Fibroblast of skin of right quadriceps (primary cell): ENCODE data around the gene GPR35.

ENCODE experiments used
- DNase-seq: peaks from one replicate; pipeline ENCODE4 v3.0.0-alpha.2; 2013

Gene GPR35

DNA sequence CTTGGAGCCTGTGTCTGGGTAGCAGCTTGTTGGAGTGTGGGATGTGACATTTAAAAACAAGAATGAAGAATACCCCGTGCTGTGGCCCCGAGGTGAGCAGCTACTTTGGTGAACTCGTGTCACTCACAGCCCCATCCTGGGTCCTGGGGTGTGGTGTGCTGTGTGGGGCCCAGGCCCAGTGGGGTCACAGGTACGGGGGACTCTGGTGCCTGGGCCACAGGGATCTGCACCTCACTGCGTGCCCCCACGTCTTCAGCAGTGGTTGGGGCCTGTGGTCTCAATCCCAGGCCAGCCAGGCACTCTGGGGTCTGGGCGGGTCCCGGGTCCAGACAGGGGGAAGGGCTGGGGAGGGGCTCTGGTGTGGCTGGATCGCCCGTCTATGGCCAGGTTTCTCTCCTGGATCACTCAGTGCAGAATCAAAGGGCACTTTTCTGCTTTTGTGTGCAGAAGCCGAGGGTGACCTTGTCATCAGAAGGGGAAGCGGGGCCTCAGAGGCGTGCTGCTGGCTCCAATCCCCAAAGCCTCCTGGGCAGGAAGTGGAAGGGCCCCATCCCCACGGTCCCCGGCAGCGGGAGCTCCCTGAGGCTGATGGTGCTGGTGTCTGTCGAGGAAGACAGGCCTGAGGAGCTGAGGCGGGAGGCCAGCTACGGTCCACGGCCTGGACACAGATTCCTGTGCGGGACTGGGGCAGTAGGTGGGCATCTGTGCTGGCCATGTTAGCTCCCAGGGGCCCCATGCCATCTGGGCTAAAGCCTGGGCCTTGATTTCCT is 1.4 kb downstream of the GPR35 start:
- DNase-seq = no peak

DNA sequence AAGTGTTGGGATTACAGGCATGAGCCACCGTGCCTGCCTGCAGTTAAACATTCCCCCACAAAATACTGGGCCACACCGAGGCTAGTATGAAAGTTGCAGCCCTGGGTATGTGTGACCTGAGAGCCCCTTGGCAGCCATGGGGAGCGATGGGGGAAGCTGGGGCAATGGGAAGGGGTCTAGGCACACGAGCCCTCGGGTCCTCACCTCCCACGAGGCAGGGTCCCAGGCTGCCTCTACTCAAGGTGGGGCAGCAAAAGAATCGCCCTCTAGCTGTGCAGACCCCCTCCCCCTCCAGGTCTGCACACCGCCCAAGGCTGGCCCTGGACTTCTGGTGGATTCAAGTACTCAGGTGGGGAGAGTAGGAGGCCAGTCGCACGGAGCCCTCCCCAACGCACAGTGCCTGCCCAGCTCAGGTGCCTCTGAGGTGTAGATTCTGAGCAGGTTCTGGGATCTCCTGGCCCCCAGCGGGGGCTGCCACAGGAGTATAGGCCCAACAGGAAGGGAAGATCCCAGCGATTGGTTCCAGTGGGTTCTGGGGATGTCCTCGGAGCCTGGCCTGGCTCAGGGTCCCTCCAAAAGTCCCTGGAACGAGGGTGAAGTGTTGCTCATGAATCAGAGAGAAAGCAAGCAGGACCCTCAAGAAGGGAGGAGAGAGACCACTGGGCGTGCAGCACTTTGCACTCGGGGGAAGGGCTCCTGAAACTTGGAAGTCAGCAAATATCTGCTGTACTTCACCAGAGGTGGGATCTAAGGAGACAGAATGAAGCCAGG is 2.6 kb downstream of the GPR35 start:
- no peak for DNase-seq

DNA sequence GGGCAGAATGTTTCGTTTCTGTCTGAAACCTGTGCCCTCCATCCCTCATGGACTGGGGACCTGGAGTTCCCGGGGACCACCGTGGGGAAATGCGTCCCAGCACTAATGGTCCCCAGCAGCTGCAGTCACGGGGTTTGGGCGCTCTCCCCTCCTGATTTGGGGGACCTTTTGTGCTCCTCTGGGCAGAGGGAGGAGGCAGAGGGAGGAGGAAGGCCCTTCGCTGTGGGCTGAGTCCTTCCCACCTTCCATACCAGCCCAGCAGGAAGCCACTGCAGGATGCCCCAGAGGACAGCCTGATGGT is 3.2 kb downstream of the GPR35 start:
- no peak for DNase-seq

DNA sequence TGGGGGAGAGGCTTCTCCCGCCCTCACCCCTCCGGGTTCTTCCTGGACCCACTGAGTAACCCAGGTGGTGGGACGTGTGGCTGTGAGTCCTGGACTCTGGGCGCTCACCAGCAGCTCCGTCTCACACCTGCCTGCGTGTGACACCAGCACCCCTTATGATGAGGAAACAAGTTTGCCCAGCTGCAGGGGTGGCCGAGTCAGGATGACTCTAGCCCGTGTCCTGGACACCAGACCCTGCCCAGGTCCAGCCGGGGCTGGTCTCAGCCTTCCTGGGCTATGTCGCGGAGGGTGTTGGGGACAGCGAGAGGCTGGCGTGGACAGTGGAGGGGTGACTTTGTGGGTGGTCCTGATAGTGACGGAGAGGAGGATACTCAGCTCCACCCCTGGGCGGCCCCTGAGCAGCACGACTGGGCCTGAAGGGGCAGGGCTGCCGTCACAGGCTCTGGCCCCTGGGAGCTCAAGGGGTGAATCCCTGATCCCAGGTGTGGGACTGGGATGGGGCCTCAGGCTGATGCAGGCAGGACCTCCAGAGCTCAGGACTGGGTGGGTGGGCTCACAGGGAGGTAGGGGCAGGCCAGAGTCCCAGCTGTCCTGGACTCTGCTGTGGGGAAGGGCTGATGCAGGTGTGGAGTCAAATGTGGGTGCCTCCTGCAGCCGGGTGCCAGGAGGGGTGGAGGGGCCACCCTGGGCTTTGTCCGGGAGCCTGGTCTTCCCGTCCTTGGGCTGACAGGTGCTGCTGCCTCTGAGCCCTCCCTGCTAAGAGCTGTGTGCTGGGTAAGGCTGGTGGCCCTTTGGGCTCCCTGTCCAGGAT is 3.7 kb downstream of the GPR35 start:
- no peak for DNase-seq

DNA sequence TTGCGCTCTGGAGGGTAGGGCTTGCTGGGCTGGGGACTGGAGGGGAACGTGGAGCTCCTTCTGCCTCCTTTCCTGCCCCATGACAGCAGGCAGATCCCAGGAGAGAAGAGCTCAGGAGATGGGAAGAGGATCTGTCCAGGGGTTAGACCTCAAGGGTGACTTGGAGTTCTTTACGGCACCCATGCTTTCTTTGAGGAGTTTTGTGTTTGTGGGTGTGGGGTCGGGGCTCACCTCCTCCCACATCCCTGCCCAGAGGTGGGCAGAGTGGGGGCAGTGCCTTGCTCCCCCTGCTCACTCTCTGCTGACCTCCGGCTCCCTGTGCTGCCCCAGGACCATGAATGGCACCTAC is 4.3 kb downstream of the GPR35 start:
- DNase-seq = no peak

DNA sequence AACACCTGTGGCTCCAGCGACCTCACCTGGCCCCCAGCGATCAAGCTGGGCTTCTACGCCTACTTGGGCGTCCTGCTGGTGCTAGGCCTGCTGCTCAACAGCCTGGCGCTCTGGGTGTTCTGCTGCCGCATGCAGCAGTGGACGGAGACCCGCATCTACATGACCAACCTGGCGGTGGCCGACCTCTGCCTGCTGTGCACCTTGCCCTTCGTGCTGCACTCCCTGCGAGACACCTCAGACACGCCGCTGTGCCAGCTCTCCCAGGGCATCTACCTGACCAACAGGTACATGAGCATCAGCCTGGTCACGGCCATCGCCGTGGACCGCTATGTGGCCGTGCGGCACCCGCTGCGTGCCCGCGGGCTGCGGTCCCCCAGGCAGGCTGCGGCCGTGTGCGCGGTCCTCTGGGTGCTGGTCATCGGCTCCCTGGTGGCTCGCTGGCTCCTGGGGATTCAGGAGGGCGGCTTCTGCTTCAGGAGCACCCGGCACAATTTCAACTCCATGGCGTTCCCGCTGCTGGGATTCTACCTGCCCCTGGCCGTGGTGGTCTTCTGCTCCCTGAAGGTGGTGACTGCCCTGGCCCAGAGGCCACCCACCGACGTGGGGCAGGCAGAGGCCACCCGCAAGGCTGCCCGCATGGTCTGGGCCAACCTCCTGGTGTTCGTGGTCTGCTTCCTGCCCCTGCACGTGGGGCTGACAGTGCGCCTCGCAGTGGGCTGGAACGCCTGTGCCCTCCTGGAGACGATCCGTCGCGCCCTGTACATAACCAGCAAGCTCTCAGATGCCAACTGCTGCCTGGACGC is 4.9 kb downstream of the GPR35 start:
- no peak for DNase-seq

DNA sequence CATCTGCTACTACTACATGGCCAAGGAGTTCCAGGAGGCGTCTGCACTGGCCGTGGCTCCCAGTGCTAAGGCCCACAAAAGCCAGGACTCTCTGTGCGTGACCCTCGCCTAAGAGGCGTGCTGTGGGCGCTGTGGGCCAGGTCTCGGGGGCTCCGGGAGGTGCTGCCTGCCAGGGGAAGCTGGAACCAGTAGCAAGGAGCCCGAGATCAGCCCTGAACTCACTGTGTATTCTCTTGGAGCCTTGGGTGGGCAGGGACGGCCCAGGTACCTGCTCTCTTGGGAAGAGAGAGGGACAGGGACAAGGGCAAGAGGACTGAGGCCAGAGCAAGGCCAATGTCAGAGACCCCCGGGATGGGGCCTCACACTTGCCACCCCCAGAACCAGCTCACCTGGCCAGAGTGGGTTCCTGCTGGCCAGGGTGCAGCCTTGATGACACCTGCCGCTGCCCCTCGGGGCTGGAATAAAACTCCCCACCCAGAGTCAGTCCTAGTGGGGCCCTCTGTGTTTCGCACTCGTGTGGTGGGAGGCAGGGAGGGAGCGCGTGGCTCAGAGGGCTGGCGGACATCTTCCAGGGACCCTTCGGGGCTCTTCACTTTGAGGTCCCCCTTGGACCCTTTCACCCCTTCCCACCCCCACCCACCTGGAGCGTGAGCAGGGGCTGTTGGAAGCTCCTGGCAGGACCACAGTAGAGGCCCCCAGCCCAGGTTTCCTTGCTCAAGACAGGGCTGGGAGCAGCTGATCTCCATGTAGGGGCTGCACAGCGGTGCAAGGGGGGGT is 5.7 kb downstream of the GPR35 start:
- no peak for DNase-seq

DNA sequence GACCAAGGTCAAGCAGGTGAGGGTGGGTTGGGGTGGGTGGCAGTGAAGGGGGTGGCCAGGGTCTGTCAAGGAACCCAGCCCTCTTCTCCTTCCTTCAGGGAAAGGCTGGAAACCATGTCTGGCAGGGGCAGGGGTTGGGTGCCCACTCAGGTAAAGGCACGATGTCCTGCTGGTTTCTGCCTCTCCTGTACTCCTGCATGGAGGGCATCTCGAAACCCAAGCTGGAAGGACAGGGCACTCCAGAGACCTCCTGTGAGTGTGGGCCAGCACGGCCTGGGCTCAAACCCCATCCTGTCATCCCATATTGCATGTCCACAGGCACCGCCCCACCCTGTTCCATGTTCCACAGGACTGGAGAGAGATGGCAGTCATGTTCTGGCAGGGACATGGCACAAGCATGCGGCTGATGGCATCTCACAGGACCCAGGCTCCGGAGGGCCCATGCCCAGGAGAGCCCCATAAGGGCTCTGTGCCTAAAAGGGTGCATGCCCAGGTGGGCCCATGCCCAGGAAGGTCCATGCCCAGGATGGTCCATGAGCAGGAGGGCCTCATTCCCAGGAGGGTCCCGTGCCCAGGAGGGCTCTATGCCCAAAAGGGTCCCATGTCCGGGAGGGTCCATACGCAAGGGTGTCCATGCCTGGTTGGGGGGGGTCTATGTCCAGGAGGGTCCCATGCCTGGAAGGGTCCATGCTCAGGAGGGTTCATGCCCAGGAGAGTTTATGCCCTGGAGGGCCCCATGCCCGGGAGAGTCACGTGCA is 6.4 kb downstream of the GPR35 start:
- no peak for DNase-seq

DNA sequence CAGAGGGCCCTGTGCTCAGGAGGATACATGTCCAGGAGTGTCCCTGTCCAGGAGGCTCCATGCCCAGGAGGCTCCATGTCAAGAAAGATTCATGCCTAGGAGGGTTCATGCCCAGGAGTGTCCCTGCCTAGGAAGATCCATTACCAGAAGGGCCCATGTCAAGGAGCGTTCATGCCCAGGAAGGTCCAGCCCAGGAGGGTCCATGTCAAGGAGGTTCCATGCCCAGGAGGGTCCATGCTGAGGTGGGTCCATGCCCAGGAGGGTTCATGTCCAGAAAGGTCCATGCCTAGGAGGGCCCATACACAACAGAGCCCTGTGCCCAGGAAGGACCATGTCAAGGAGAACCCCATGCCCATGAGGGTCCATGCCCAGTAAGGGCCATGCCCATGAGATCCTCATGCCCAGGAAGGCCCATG is 7.0 kb downstream of the GPR35 start:
- no peak for DNase-seq

DNA sequence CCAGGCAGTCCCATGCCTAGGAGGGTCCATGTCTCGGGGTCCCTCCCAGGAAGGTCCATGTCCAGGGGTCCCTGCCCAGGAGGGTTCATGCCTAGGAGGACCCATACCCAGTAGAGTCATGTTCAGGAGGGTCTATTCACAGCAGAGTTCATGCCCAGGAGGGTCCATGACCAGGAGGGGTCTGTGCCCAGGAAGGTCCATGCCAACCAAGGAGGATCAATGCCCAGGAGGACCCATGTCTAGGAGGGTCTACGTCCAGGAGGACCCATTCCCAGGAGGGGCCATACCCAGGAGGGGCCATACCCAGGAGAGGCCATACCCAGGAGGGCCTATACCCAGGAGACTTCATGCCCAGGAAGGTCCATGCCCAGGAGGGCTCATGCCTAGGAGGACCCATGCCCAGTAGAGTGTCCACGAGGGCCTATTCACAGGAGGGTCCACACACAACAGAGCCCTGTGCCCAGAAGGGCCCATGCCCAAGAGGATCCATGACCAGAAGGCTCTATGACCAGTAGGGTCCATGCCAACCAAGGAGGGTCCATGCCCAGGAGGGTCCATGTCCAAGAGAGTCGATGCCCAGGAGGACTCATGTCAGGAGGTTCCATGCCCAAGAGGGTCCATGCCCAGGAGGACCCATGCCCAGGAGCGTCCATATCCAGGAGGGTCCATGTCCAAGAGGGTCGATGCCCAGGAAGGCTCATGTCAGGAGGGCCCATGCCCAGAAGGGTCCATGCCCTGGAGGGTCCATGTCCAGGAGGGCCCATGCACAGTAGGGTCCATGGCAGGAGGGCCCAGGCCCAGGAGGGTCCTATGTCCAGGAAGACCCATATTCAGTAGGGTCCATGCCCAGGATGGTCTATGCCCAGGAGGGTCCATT is 10.1 kb downstream of the GPR35 start:
- no peak for DNase-seq

DNA sequence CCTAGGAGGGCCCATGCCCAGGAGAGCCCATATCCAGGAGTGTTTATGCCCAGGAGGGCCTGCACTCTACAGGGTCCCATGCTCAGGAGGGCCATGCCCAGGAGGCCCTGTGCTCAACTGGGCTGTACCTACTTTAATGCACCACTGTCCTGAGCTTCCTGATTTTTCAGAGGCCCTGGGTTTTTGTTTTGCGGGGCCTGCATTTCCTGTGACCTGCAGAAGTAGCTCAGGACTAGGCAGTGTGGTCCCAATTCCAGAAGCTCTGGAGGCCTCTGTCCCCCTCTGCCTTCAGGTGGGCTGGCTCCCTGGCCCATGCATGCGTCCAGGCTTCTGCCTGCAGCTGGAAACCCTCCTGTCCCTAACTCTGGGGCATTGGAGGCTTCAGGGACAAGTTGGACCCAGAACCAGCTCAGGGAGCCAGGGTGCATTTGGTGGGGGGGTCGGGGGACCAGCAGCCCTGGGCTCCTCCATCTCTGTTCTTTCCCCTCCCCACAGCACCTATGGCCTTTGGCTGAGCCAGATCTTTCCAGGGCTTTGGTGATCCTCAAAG is 10.8 kb downstream of the GPR35 start:
- DNase-seq = no peak

DNA sequence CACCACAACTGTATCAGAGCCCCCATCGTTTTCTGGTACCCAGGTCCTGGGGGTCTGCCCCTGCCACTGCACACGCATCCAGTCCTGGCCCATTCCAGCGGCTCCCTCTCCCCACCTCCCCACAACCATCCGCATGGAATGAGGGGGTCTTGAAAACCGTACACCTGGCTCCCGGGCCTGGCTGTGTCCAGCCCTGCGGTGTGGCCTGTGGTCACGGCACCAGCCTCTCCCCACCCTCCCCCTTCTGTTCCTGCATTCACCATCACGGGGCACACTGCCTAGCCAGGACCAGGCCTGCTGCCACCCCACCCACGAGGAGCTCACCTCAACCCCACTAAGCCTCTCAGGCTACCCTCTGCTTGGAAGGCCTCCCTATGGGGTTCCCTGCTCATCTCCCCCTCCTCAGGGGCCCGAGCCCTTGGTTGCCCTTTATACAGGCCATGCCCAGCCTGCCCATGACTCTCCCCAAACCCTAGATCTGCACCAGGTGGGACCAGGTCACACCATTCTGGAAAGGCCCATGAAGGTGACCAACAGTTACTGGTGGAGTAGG is 11.4 kb downstream of the GPR35 start:
- no peak for DNase-seq

DNA sequence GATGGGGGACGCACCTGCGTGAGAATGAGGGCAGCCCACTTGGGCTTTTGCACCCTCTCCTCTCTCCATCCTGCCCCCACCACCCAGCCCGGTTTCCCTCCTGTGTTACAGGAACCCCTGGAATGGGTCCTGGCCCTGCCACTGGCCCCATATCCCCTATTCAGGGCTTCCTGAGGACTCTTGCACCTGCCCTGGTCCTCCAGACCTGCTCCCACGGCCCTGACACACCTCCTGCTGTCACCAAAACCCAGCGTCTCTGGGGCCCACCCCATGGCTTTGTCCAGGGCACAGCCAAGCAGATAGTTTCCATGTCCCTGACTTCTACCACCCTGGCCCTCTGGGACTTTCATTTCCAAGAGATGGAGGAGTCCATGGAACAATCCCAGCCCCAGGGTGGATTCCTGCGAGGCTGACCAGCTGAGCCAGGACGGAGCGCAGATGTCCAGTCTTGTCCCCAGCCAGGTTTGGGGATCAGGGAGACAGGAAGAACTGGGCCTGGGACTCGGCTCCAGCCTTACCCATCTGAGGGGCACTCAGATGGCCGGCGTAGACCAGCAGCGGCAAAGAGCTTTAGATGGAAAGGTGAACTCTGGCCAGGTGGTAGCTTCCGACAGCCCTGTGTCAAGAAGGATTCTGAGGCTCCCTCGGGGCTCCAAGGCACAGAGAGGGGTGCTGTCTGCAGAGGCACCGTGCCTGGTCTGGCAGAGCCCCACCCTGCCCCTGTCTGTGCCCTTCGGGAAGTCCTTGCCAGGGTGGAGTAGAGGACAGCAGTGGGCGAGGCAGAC is 12.0 kb downstream of the GPR35 start:
- no peak for DNase-seq

DNA sequence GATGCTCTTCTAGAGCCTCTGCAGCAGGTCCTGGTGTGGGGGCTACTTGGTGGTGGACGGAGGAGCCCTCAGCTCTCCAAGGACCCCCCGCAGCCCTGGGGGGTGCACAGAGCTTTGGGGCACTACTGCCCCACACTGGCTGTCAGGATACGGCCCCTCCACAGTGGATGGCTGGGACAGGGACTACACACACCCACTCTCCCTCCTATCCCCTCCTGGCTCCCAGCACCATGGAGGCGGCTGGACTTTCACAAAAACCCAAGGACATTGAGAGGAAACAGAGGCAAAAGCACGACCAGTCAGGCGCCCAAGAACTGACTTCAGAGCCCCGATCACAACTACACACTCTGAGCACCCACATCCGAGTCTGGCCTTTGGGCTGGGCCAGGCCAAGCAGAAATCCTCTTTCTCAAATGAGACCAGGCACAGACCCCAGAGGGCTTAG is 12.6 kb downstream of the GPR35 start:
- no peak for DNase-seq

DNA sequence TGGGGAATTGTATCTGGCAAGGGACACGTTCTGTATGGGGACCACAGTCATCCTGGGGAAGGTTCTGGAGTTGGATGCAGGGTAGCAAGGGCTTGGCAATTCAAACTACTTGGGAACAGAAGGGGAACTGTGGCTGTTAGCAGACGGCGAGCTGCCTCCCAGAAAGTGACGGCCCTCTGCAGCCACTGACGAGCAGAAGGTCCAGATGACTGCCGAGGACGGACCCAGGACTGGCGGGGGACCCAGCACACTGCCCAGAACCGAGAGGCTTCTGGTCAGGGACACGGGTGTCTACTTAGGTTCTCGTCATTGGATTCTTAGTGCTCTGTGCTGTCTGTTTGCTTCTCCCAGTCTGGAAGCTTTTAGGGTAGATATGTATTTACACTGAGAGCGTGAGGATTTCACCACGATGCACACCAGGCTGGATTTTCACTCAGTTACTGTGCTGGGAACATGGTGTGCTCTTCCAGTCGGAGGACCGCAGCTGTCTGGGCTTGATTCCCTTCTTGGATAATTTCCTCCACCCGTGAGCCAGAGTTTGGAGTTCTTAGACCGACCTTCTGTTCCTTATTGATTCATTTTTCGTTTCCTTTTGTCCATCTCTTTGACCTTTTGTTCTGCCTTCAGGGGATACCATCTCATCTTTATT is 13.4 kb downstream of the GPR35 start:
- no peak for DNase-seq

DNA sequence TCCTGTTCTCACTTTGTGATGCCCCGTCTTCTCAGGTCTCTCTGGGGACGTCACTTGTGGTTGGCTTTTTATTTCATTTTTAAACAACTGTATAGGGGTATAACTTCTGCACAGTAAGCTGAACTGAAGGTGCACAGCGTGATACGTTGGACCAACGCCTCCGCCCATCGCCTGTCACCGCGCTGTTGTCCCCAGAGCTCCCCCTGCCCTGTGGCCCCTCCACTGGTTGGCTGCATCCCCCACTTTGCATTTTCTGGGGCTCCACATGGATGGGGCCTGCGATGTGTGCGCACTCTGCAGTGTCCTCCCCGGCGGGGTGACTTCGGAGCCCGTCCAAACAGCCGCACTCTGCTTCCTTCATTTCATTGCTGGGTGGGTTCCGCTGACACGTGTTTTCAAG is 14.3 kb downstream of the GPR35 start:
- DNase-seq = no peak

DNA sequence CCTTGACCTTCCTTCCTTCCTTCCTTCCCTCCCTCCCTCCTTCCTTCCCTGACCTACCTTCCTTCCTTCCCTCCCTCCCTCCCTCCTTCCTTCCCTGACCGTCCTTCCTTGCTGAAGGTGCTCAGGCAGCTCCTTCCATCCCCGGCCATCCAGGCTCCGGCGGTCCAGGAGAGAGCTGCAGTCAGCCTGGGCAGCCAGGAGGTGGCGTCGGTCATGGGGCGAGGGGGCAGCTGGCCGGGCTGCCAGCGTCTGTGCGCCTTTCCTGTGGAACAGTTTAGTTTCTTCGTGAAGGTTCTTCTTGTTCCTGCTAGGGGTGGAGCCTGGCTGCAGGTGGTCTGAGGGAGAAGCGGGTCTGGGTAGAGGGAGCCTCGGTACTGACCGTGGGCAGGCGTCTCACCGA is 15.7 kb downstream of the GPR35 start:
- no peak for DNase-seq

DNA sequence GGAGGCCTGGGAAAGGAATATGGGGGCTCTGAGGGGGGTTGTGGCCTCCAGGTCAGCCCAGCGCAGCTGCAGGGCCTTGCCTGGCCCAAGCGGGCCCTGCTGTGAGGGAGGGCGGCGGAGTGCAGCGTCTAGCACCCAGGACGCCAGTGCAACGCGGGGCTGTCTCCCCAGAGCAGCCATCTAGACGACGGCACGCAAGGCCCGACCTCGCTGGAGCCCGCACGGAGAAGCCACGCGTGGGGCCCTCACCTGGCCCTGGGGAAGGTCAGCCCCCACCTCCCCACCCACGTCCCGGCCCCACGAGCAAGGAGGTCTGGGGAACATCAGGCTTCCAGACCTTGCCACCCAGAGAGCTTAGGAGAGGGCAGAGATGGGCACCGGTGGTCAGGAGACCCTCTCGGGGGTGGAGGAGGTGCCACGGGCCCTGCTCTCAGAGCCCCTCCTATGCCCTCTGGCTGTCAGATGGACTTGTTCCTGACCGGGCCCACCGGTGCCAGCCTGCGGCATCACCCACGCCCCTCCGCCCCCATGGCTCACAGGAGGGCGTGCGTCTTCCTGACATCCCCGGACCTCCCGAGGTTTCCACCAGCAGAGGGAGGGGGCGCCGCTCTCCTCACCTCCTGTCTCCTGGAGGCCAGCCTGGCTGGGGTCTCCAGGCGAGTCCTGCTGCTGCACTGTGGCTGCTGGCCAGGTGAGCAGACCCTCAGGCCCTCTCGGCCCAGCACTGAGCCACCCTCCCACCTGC is 17.0 kb downstream of the GPR35 start:
- DNase-seq = no peak
